GM21717 (cell line): Measurements from ENCODE around the gene IRGQ.

Experiments used
- ATAC-seq: cut with Tn5 transposase; IDR thresholded peaks from one replicate; pipeline ENCODE4 v1.9.1; 2021; ENCODE audit warnings: mild to moderate bottlenecking, moderate library complexity; ENCODE audit not compliant: unreplicated experiment

IRGQ gene

GRCh38 chr19:43545276-43545675 is 50.7 kb downstream of the IRGQ start:
- ATAC-seq = no peak

DNA sequence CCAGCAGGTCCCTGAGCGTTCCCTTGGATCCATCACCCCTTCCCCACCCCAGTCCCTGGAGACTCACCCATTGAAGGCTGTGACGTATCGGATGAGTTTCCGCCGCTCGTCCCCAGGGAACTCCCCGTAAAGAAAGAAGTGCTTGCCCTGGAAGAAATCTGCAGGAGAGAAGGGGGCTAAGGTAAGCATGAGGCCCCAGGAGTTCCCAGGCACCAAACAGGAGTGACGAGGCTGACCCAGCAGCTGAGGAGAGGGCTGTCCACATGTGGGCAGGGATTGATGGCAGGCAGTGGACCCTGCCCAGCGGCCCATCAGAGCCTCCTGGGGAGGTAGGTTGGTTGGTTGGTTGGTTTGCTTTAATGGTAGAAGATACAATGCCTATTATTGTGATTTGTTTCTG is 51.9 kb downstream of the IRGQ start:
- no peak for ATAC-seq

GRCh38 chr19:43541920-43542650 is 53.8 kb downstream of the IRGQ start:
- ATAC-seq = no peak

DNA sequence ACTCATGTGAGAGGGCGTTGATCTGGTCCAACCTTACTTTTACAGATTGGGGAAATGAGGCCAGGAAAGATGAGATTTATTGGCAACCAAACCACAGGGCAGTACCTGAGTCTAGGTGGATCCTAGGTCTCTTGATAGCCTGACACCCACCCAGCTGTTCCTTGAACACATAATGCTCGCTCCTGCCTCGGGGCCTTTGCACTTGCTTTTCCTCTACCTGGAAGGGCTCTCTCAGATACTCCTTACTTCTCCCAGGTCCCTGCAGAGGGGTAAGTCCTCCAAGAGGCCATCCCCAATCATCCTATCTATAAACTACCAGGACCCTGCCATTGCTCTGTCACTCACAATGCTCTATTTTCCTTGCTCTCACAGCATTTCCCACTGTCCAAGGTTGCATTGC is 55.6 kb downstream of the IRGQ start:
- no peak for ATAC-seq

DNA sequence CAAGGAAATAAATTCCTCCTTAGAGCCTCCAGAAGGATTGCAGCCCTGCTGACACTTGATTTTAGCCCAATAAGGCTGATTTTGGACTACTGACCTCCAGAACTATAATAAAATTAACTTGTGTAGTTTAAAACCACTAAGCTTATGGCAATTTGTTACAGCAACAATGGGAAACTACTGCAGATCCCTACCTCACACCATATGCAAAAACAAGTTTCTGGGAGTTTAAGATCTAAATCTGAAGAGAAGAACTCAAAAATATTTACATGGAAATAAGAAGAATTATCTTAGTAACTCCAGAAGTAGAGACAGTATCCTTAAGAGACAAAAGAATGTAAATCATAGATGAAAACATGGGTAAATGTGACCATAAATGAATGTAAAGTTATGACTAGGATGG is 57.0 kb downstream of the IRGQ start:
- ATAC-seq = no peak

DNA sequence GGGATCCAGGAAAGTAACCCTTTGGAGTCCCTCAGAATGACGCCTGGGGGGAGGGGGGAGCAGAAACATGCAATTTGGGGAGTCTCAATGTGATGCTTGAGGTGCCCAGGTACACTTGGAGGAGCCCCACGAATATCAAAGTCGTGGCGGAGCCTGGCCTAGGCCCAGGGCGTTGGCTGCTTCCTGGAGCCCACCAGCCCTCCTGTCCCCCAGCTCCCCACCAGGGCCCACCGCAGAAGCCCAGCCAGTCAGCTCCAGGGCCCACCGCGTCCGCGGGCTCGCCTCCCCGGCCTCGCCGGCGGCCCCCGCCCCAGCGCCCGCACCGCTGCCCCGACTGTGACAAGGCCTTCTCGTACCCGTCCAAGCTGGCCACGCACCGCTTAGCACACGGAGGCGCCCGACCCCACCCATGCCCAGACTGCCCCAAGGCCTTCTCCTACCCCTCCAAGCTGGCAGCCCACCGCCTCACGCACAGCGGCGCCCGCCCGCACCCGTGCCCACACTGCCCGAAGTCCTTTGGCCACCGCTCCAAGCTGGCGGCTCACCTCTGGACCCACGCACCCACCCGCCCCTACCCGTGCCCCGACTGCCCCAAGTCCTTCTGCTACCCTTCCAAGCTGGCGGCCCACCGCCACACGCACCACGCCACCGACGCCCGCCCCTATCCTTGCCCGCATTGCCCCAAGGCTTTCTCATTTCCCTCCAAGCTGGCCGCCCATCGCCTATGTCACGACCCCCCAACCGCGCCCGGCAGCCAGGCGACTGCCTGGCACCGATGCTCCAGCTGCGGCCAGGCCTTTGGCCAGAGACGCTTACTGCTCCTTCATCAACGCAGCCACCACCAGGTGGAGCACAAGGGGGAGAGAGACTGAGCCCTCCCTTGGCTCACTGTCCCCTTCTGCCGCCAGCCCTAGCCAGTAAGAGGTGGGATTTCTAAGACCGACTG is 60.8 kb downstream of the IRGQ start:
- no peak for ATAC-seq
